Stomach (tissue), 4 donors: ENCODE data around the gene FLCN.

Source experiments
- CTCF ChIP-seq, 7 experiments: fragments of 450-650 bp in 4 of 7; fragments of 200-600 bp in 3 of 7; sonication (generic) in 3 of 7; IDR thresholded peaks; one replicate each; pipeline ENCODE4 v1.5.1; 2016 to 2019; ENCODE audit warnings: antibody characterized with exemption in 7 of 7, control low read depth in 2 of 7, mild to moderate bottlenecking in 1 of 7
- EP300 ChIP-seq: sonication (generic); formaldehyde crosslinking; IDR thresholded peaks from one replicate; pipeline ENCODE4 v1.6.1; 2017; ENCODE audit warnings: antibody characterized with exemption
- POLR2A ChIP-seq, 4 donors: fragments of 450-650 bp; IDR thresholded peaks; one replicate each; pipeline ENCODE4 v1.6.1; 2016; ENCODE audit warnings: antibody characterized with exemption in 4 of 4, control low read depth in 2 of 4, mild to moderate bottlenecking in 1 of 4, moderate library complexity in 1 of 4
- POLR2AphosphoS5 ChIP-seq, 3 donors: sonication (generic); formaldehyde crosslinking; IDR thresholded peaks; one replicate each; pipeline ENCODE4 v1.6.1; 2016; ENCODE audit warnings: antibody characterized with exemption in 3 of 3

DNA sequence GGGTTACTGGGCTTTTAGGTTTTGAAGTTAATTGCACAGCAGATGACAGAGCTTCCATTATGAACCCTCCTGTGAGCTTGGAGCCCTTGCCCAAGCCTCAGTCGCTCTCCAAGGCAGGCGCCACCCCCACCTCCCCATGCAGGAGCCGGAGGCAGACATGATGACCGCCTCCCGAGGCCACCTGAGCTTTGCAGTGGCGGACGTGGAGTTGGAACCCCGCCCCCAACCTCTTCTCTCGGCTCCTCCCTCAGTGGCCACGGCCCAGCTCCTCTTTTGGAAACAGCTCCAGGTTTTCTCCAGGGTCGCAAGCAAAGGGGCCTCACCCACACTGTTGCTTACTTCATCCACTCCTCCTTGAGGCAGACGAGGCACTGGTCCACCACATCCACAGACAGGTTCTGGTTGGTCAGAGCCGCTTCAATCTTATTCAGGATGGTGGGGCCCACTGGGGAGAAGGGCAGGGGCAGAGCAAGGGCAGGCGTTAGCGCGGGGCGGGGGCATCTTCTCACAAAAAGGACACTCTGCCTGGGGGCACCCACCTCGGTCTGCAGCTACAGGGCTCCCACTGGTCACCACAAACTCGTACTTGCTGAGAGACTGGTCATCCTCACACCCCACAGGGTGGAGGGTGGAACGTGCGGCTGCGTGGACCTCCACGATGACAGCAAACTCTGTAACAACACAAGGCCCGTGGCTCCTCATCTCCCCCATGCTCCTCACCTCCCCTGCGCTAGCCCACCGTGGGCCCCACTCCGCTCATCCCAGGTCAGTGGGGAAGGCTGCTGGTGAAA, 22.1 kb downstream of the FLCN start:
- TF ChIP-seq CTCF (IDR thresholded peaks at IDR 0.05) (no peak), POLR2A (IDR thresholded peaks at IDR 0.05) (no peak), POLR2AphosphoS5 (IDR thresholded peaks at IDR 0.05) (no peak), EP300 (no peak)
